ENCODE results near the gene ALCAM. TPM values are rescaled to one million over a fixed set of nuclear protein-coding genes. Genes with fewer than 3 reads are reported as not detected.

Gene ALCAM
- total RNA-seq, 2 experiments from 2014 or later: 47.7 to 51.3 TPM

- Histone ChIP-seq H3K36me3 (ENCODE audit: insufficient read depth, low read length) (no peaks in the 10 kb centered on the region), H3K9me2 (ENCODE audit: insufficient read depth, low read length) (no peaks in the 10 kb centered on the region), H3K4me3 (ENCODE audit: low read depth, low read length, poor library complexity, severe bottlenecking) (no peak overlapping the region), H3K27ac (ENCODE audit: low read depth, low read length, poor library complexity, severe bottlenecking) (no peak overlapping the region), H3K9me3 (ENCODE audit: low read length) (no peaks in the 10 kb centered on the region), H3K79me2 (ENCODE audit: insufficient read depth, low read depth, low read length) (no peaks in the 10 kb centered on the region), H4K20me1 (ENCODE audit: insufficient read depth, low read length) (no peaks in the 10 kb centered on the region), H3K4me1 (ENCODE audit: insufficient read depth, low read length, poor library complexity, severe bottlenecking) (no peaks in the 10 kb centered on the region), H2AFZ (ENCODE audit: low read length) (no peak overlapping the region), H3K4me2 (ENCODE audit: low read length) (no peak overlapping the region)
- ChIA-PET POLR2A (interaction anchor here (0.8 to 1.0 kb wide), 2 partner anchors 22 to 711 kb away, joined by 3 to 4 read pairs; no protein-coding TSS in a partner anchor), CTCF (ENCODE audit: unreplicated experiment) (no interaction called here)
- TF ChIP-seq CTCF (conservative IDR thresholded peaks at IDR 0.05; ENCODE audit: low read length): no peak
- TF ChIP-seq EZH2phosphoT487 (IDR thresholded peaks at IDR 0.05; ENCODE audit: borderline replicate concordance, low read depth, low read length): no peak
- no peak for DNase-seq (ENCODE audit: low spot score)
- BruUV-seq (replicated peaks): no TSS peak
- intact Hi-C loops (cut with micrococcal nuclease; ENCODE audit: unreplicated experiment): no loop called here
These were observed 247.8 kb downstream of the ALCAM start for GRCh38 chr3:105614288-105615030.

GRCh38 chr3:105615814-105616213, 249.1 kb downstream of the ALCAM start:
- no TSS peak for BruUV-seq (replicated peaks)
- no peaks in the 10 kb centered on the region for H3K4me1 ChIP-seq (ENCODE audit: insufficient read depth, low read length, poor library complexity, severe bottlenecking)
- CTCF ChIA-PET (ENCODE audit: unreplicated experiment): no interaction called here

More at GRCh38 chr3:105615814-105616213, 249.1 kb downstream of the ALCAM start:
- Histone ChIP-seq H3K4me2 (ENCODE audit: low read length) (no peak overlapping the region), H3K79me2 (ENCODE audit: insufficient read depth, low read depth, low read length) (no peaks in the 10 kb centered on the region), H3K9me2 (ENCODE audit: insufficient read depth, low read length) (no peaks in the 10 kb centered on the region), H3K4me3 (ENCODE audit: low read depth, low read length, poor library complexity, severe bottlenecking) (no peak overlapping the region), H4K20me1 (ENCODE audit: insufficient read depth, low read length) (no peaks in the 10 kb centered on the region), H2AFZ (ENCODE audit: low read length) (no peak overlapping the region), H3K9me3 (ENCODE audit: low read length) (no peaks in the 10 kb centered on the region), H3K36me3 (ENCODE audit: insufficient read depth, low read length) (no peaks in the 10 kb centered on the region), H3K27ac (ENCODE audit: low read depth, low read length, poor library complexity, severe bottlenecking) (no peak overlapping the region)
- intact Hi-C loops (cut with micrococcal nuclease; ENCODE audit: unreplicated experiment): no loop called here
- DNase-seq (ENCODE audit: low spot score): no peak
- TF ChIP-seq EZH2phosphoT487 (IDR thresholded peaks at IDR 0.05; ENCODE audit: borderline replicate concordance, low read depth, low read length): no peak
- no peak for TF ChIP-seq CTCF (conservative IDR thresholded peaks at IDR 0.05; ENCODE audit: low read length)
- POLR2A ChIA-PET: no interaction called here

Data from OCI-LY7 (cell line).